HCT116 (cell line): ENCODE data around the gene KANSL1. TPM values are rescaled to one million over a fixed set of nuclear protein-coding genes. Genes with fewer than 3 reads are reported as not detected.

Experiments used
- ATAC-seq: fragments of 200-7000 bp; cut with Tn5 transposase; 2 replicates; pipeline ENCODE4 v1.9.1; 2020; ENCODE audit warnings: mild to moderate bottlenecking, moderate library complexity
- BruUV-seq: library from RNA; stranded (reverse); fragments of 400-500 nt; replicated peaks from 2 replicates; lab custom pipeline; 2021; lab: Mats Ljungman, UMichigan
- CTCF ChIA-PET: fragments of 300-600 bp; sonication (Branson Sonifier 250); formaldehyde crosslinking; loops from one replicate; lab custom pipeline; 2021; ENCODE audit warnings: antibody characterized with exemption; lab: Charles Lee
- POLR2A ChIA-PET: fragments of 300-600, 350-600 bp; sonication (Branson Sonifier 250); formaldehyde crosslinking; loops from one replicate; lab custom pipeline; 2021; ENCODE audit warnings: antibody characterized with exemption; lab: Charles Lee
- RAD21 ChIA-PET, 2 experiments: fragments of 300-600 bp; sonication (Branson Sonifier 250); formaldehyde crosslinking; loops; one replicate each; lab custom pipeline; 2023; ENCODE audit warnings: low total read pairs in 2 of 2; ENCODE audit not compliant: uncharacterized antibody in 2 of 2, unreplicated experiment in 2 of 2, low non-redundant PET in 1 of 2; lab: Charles Lee
- DNase-seq: peaks from one replicate; pipeline ENCODE4 v3.0.0-alpha.2; 2010; ENCODE audit warnings: low read depth, low spot score
- H2AFZ ChIP-seq: fragments of 200-600 bp; shearing (Covaris generic), sonication (generic); 2 replicates; pipeline ENCODE4 v1.6.1; 2017; ENCODE audit warnings: low read depth, mixed run types, mixed read lengths, antibody characterized with exemption, low read length; ENCODE audit not compliant: poor library complexity, severe bottlenecking
- H3K27ac ChIP-seq: 2 replicates; pipeline ENCODE4 v1.5.1; 2012; ENCODE audit warnings: low read depth, low read length
- H3K27me3 ChIP-seq: fragments of 200-600 bp; sonication (generic); 2 replicates; pipeline ENCODE4 v1.6.1; 2016; ENCODE audit warnings: mixed run types, low read length, mixed read lengths; ENCODE audit not compliant: insufficient read depth
- H3K36me3 ChIP-seq, 2 experiments: fragments of 200-500 bp in 1 of 2; fragments of 200-600 bp in 1 of 2; sonication (Bioruptor generic) in 1 of 2; sonication (generic) in 1 of 2; 2 replicates each; pipeline versions ENCODE4 v1.5.1 to v1.6.1; 2014 to 2016; ENCODE audit warnings: low read length in 2 of 2, inconsistent platforms in 1 of 2, mixed read lengths in 1 of 2, mixed run types in 1 of 2; ENCODE audit not compliant: insufficient read depth in 2 of 2, control insufficient read depth in 1 of 2
- H3K4me1 ChIP-seq, 2 experiments: fragments of 200-600 bp in 1 of 2; sonication (generic) in 1 of 2; 2 replicates each; pipeline versions ENCODE4 v1.5.1 to v1.6.1; 2012 to 2017; ENCODE audit warnings: low read length in 2 of 2, inconsistent platforms in 1 of 2, mild to moderate bottlenecking in 1 of 2, mixed read lengths in 1 of 2, mixed run types in 1 of 2, moderate library complexity in 1 of 2; ENCODE audit not compliant: insufficient read depth in 2 of 2, control insufficient read depth in 1 of 2
- H3K4me2 ChIP-seq: fragments of 200-600 bp; sonication (generic); 2 replicates; pipeline ENCODE4 v1.6.1; 2017; ENCODE audit warnings: mixed run types, low read length, mixed read lengths
- H3K4me3 ChIP-seq, 2 experiments: fragments of 200-600 bp in 1 of 2; sonication (generic) in 1 of 2; replicated peaks in 1 of 2; 2 replicates each; pipeline ENCODE4 v1.5.1; 2011 to 2016; ENCODE audit warnings: low read length in 2 of 2, control low read depth in 1 of 2, low read depth in 1 of 2, mild to moderate bottlenecking in 1 of 2, mixed read lengths in 1 of 2, mixed run types in 1 of 2
- H3K79me2 ChIP-seq: fragments of 200-600 bp; sonication (generic); 2 replicates; pipeline ENCODE4 v1.6.1; 2017; ENCODE audit warnings: mild to moderate bottlenecking, mixed run types, low read length, moderate library complexity, mixed read lengths; ENCODE audit not compliant: insufficient read depth
- H3K9ac ChIP-seq: fragments of 200-600 bp; sonication (generic); 2 replicates; pipeline ENCODE4 v1.6.1; 2016; ENCODE audit warnings: low read length, mixed read lengths
- H3K9me2 ChIP-seq: fragments of 200-600 bp; sonication (generic), shearing (Covaris generic); 2 replicates; pipeline ENCODE4 v1.6.1; 2017; ENCODE audit warnings: mixed run types, mild to moderate bottlenecking, moderate library complexity; ENCODE audit not compliant: insufficient read depth
- H3K9me3 ChIP-seq, 2 experiments: fragments of 200-500 bp in 1 of 2; fragments of 200-600 bp in 1 of 2; sonication (Bioruptor generic) in 1 of 2; sonication (generic) in 1 of 2; 2 replicates each; pipeline ENCODE4 v1.6.1; 2014 to 2017; ENCODE audit warnings: low read length in 2 of 2, mixed read lengths in 2 of 2, inconsistent platforms in 1 of 2, low read depth in 1 of 2, mild to moderate bottlenecking in 1 of 2, mixed run types in 1 of 2, moderate library complexity in 1 of 2; ENCODE audit not compliant: control insufficient read depth in 1 of 2, insufficient read depth in 1 of 2
- H4K20me1 ChIP-seq: fragments of 200-600 bp; sonication (generic), shearing (Covaris generic); 2 replicates; pipeline ENCODE4 v1.6.1; 2017; ENCODE audit warnings: mixed run types, mild to moderate bottlenecking, moderate library complexity; ENCODE audit not compliant: insufficient read depth
- ATF3 ChIP-seq: IDR thresholded peaks from 2 replicates; pipeline ENCODE4 v1.6.1; 2012
- CBX3 ChIP-seq: IDR thresholded peaks from 2 replicates; pipeline ENCODE4 v1.6.1; 2012; ENCODE audit warnings: low read depth
- CEBPB ChIP-seq: IDR thresholded peaks from 2 replicates; pipeline ENCODE4 v1.6.1; 2012; ENCODE audit warnings: low read depth
- CTCF ChIP-seq, 3 experiments: fragments of 200-600 bp in 1 of 3; sonication (generic) in 1 of 3; IDR thresholded peaks in 2 of 3; conservative IDR thresholded peaks in 1 of 3; 2 replicates each; pipeline ENCODE4 v1.5.1; 2012 to 2017; ENCODE audit warnings: low read depth in 2 of 3, low read length in 2 of 3, antibody characterized with exemption in 1 of 3, borderline replicate concordance in 1 of 3, control low read depth in 1 of 3, mild to moderate bottlenecking in 1 of 3, mixed read lengths in 1 of 3, mixed run types in 1 of 3, moderate library complexity in 1 of 3; ENCODE audit not compliant: insufficient read depth in 1 of 3
- EGR1 ChIP-seq: IDR thresholded peaks from 2 replicates; pipeline ENCODE4 v1.6.1; 2012; ENCODE audit warnings: low read depth
- ELF1 ChIP-seq: IDR thresholded peaks from 2 replicates; pipeline ENCODE4 v1.6.1; 2012; ENCODE audit warnings: low read depth, borderline replicate concordance
- EZH2 ChIP-seq: fragments of 200-600 bp; sonication (generic); IDR thresholded peaks from 2 replicates; pipeline ENCODE4 v1.6.1; 2017; ENCODE audit warnings: antibody characterized with exemption, mixed run types
- EZH2phosphoT487 ChIP-seq: fragments of 200-600 bp; IDR thresholded peaks from 2 replicates; pipeline ENCODE4 v1.6.1; 2018; ENCODE audit warnings: antibody characterized with exemption, borderline replicate concordance
- JUND ChIP-seq: IDR thresholded peaks from 2 replicates; pipeline ENCODE4 v1.6.1; 2012
- MAX ChIP-seq: IDR thresholded peaks from 2 replicates; pipeline ENCODE4 v1.6.1; 2012
- POLR2A ChIP-seq: IDR thresholded peaks from 2 replicates; pipeline ENCODE4 v1.7.0; 2011; ENCODE audit warnings: borderline replicate concordance; ENCODE audit not compliant: insufficient read depth, insufficient read length; ENCODE audit errors: extremely low read depth
- RAD21 ChIP-seq: IDR thresholded peaks from 2 replicates; pipeline ENCODE4 v1.6.1; 2012; ENCODE audit warnings: low read depth, mild to moderate bottlenecking
- REST ChIP-seq: IDR thresholded peaks from 2 replicates; pipeline ENCODE4 v1.6.1; 2012; ENCODE audit warnings: low read depth
- SIN3A ChIP-seq: IDR thresholded peaks from 2 replicates; pipeline ENCODE4 v1.6.1; 2012; ENCODE audit warnings: low read depth
- SRF ChIP-seq: IDR thresholded peaks from 2 replicates; pipeline ENCODE4 v1.6.1; 2012; ENCODE audit warnings: low read depth
- TCF7L2 ChIP-seq: IDR thresholded peaks from 2 replicates; pipeline ENCODE4 v1.7.0; 2011; ENCODE audit warnings: borderline replicate concordance, inconsistent platforms; ENCODE audit not compliant: insufficient read depth, insufficient read length; ENCODE audit errors: extremely low read depth
- YY1 ChIP-seq: IDR thresholded peaks from 2 replicates; pipeline ENCODE4 v1.6.1; 2011; ENCODE audit warnings: low read length, low read depth, moderate library complexity, mild to moderate bottlenecking; ENCODE audit not compliant: insufficient replicate concordance; ENCODE audit errors: extremely low read depth
- ZBTB33 ChIP-seq: IDR thresholded peaks from 2 replicates; pipeline ENCODE4 v1.6.1; 2011; ENCODE audit warnings: mild to moderate bottlenecking, low read length, moderate library complexity; ENCODE audit not compliant: insufficient replicate concordance; ENCODE audit errors: extremely low read depth
- ZFX ChIP-seq: fragments of 450-650 bp; IDR thresholded peaks from 2 replicates; pipeline ENCODE4 v1.6.1; 2017
- ZNF274 ChIP-seq: fragments of 200-500 bp; sonication (Bioruptor generic); IDR thresholded peaks from 2 replicates; pipeline ENCODE4 v1.6.1; 2014; ENCODE audit warnings: mild to moderate bottlenecking, low read depth, low read length, inconsistent platforms
- intact Hi-C: fragments of 100-400 bp; cut with micrococcal nuclease; formaldehyde crosslinking; loops from 2 replicates; pipeline ENCODE4 v1.10.0; 2022
- total RNA-seq: library from RNA; stranded (reverse); gene quantifications from one replicate; pipeline ENCODE4 v1.2.1, GENCODE V29; 2021; ENCODE audit not compliant: unreplicated experiment

Gene KANSL1
- total RNA-seq, 1 experiment from 2014 or later = 77.5 TPM

- H3K9me3 ChIP-seq = no peaks in the 10 kb centered on the region
- ChIA-PET POLR2A (no interaction called here), RAD21 (no interaction called here), CTCF (no interaction called here)
- H3K9ac ChIP-seq = no peak overlapping the region
- H3K4me3 ChIP-seq = no peak overlapping the region
- DNase-seq = no peak
- ATAC-seq = no peak
- H3K36me3 ChIP-seq = no peaks in the 10 kb centered on the region
- no peak overlapping the region for H2AFZ ChIP-seq
- H4K20me1 ChIP-seq = peaks cover 74% of the 10 kb centered on the region
- H3K4me1 ChIP-seq = no peaks in the 10 kb centered on the region
- BruUV-seq = no TSS peak
- H3K27me3 ChIP-seq = no peaks in the 10 kb centered on the region
- H3K79me2 ChIP-seq = peaks cover 98% of the 10 kb centered on the region
- TF ChIP-seq RAD21 (no peak), ATF3 (no peak), EZH2 (no peak), MAX (no peak), ZNF274 (no peak), JUND (no peak), EZH2phosphoT487 (no peak), REST (no peak), CTCF (IDR thresholded peaks at IDR 0.05 in 2 of 3, conservative IDR thresholded peaks at IDR 0.05 in 1 of 3; ENCODE audit: borderline replicate concordance in 1 of 3, insufficient read depth in 1 of 3, low read depth in 2 of 3, low read length in 2 of 3) (no peak), ZBTB33 (no peak), ELF1 (no peak), POLR2A (no peak), SIN3A (no peak), SRF (no peak), ZFX (no peak), CEBPB (no peak), YY1 (no peak), CBX3 (no peak), TCF7L2 (no peak), EGR1 (no peak)
- no peaks in the 10 kb centered on the region for H3K9me2 ChIP-seq
- H3K4me2 ChIP-seq = no peak overlapping the region
- intact Hi-C loops = no loop called here
- no peak overlapping the region for H3K27ac ChIP-seq
Observed at GRCh38 chr17:46122486-46122871, 70.8 kb downstream of the KANSL1 start.
